ENCODE data around the gene WNT9A. TPM values are rescaled to one million over a fixed set of nuclear protein-coding genes. Genes with fewer than 3 reads are reported as not detected.
A peak's percentile ranks its signal among the peaks of the same experiment; 100 is the strongest.
"Not testable (repeated sequence)": the region's sequence is repeated elsewhere in the genome, so short reads cannot be mapped to it uniquely, and the experiment has no call there.

WNT9A gene
- polyA plus RNA-seq, 3 donors: 1.2 to 1.9 (median 1.7) TPM

DNA sequence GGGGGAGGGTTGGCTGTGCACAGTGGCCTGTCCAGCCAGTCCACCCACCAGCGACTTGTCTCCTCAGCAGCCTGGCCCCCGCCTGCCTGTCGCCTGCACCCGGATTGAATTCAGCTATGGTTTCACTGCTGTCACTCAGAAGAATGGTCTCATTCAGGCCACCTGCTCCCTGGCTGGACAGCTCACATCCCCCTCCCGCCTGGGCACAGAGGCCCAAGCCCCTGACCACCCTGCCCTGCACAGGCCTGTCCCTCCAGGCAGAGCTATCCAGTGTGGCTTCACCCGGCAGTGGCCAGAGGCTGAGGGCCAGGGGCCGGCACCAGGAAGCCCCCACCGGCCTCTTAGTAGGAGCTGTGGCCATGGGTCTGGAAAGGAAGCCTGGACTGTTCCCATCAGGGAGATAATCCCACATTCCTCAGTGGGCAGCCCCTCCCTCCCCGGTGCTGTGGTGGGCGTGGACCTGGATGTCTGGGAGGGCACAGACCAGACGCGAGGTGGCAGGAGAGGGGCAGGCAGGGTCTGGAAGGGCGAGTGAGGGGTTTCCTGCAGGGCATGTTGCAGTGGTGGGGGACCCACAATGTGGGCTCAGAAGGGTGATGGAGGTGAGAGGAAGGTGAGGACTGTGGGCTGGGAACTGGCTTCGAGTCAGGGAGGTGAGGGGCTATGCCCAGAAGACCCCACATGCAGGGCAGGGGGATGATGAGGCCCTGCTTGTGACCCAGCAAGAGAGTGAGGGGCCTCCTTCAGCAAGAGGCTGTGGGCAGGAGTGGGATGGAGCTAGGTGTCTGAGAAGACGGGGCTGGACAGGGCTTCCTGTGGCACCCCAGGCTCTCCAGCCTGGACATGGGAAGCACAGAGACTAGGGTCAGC, 30.4 kb downstream of the WNT9A start:
- DNase-seq (ENCODE audit: extremely low read depth in 1 of 11, low read depth in 9 of 11, low spot score in 4 of 11): no peak

DNA sequence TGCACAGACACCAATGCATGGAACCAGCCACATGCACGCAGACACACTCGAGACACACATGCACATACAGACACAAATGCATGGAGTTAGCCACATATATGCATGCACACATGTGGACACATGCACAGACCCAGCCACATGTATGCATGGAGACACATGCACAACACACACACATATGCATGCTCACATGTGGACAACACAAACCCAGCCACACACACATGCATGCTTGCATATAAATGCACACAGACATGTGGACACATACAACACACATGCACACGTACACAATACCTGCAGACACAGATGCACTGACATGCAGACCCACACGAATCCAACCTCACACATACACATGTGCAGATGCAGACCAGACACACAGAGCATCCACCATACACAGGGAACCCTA, 31.1 kb downstream of the WNT9A start:
- DNase-seq (ENCODE audit: extremely low read depth in 1 of 11, low read depth in 9 of 11, low spot score in 4 of 11): no peak

DNA sequence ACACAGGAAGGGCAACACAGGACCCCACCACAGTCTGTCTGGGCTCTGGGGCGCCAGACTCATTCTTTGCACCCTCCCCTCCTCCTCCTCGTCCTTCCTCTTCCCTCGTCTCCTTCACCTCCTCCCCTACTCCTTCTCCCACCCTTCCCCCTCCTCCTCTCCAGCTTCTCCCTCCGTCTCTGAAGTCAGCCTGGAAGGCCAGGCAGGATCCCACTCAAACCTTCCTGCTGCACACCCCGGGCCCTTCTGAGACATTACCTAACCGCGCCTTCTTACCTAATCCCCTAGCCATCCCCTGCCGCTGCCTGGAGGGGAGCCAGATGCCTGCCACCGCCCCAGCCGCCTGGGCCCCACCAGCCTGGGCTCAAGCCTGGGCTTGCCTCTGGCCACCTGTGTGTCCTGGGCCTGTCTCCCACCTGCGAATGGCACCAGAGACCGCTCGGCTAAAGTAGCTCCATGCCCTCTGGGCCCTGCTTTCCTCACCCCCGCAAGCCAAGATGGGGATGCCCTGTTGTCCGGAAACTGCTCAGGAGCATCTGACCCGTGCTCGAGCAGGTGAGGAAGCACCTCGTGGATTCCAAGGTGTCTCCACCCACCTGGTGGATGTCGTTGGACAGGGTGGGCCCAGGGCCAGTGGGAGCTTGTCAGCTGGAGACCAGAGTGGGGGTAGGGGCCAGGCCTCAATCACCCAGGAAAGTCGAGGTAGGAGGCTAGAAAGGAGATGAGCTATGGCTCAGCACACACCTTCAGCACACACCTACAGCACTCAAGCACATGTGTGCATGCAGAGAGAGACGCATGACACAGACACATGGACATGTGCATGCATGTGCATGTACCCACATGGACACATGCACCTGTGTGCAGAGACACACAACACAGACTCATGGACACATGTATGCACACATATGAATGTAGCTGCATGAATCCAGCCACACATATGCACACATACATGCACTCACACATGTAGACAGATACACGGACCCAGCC, 31.9 kb downstream of the WNT9A start:
- no peak for DNase-seq (ENCODE audit: extremely low read depth in 1 of 11, low read depth in 9 of 11, low spot score in 4 of 11)

DNA sequence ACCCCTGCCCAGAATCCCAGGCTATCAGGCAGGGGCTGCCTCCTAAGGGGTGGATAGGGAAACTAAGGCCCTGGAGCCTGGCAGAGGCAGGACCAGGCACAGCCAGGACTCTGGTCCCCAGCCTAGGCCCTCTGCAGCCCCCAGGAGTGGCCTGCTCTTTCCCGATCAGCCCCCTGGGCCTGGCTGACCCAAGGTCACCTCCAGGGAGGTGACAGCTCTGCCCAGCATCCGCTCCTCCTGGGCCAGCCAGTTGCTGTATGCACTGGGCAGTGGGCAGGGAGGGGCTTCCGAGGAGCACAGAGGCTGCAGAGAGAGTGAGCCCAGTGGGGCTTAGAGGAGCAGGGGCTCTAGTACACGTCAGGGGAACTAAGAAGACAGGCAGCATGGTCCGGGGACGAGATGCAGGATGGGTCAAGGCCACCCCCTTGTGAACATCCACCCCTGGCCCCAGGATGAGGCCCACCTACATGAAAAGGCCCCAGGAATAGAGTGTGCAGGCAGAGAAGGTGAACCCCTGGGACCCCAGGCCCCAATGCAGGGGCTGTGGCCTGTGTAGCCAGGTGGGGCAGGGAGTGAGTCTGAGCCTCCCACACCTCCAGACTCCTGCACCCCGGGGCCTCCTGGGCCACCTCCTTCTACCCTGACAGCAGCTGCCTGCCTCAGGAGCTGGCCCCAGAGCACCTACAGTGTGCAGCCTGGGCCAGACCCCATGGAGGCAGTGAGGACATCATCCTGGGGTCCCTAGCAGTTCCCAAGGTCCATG, 32.8 kb downstream of the WNT9A start:
- DNase-seq (ENCODE audit: extremely low read depth in 1 of 11, low read depth in 9 of 11, low spot score in 4 of 11): no peak

DNA sequence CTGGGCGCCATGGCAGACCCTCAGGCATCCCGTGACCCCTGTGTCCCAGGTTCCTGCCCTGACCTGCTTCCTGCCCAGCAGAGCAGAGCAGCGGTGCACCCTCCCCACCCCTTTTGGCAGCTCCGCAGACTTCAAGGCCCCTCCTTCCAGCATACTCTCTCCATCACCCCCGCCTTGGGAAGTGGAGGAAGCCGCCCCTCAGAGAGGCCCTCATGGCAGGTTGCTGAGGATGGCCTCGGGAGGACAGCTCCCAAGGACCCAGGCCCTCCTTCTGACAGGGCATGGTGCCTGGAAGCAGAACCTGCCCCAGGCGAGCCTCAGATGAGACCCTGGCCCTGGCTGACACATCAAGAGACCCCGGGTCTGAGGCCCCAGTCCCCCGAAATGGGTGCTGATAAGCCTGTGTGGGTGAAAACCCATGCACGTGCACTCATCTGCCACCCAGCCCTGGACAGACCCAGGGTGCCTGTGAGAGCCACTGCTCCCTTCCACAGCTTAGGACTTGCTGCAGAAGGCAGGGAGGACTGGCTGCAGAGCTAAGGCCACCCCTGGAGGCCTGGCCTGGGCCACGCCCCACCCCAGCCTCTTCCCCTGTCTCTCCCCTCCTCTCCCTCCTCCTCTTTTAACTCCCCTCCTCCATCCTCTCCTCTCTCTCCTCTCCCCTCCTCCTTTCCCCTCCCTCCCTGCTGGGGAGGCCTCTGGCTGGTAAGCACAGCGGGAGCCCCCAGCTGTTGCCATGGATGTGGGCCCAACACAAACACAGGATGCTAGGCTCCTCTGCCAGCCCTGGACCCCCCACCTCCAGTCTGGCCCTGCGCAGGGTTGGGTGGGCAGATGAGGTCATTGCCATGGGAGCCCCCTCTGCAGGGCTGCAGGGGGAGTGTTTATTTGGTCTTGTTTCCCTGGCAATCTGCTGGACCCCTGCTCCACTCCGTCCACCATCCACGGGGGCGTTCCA, 33.7 kb downstream of the WNT9A start:
- peak in 2 of 11 donors; percentile 44 to 54 for DNase-seq (ENCODE audit: extremely low read depth in 1 of 11, low read depth in 9 of 11, low spot score in 4 of 11)

DNA sequence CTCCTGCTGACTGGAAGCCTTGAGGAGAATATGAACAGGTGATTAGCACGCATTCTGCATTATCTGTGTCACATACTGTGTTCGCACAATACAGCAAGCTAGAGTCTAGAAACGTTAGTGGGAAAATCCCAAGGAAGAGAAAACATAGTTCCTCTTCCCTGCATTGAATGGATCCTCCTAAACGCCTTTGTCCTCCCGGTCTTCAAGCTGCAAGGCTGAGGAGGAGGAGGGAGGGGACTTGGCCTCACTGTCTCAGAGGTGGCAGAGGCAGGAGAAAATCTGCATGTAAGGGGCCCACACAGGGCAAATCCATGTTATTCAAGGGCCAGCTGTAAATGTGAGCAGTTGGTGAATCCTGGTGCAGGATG, 34.4 kb downstream of the WNT9A start:
- no peak for DNase-seq (ENCODE audit: extremely low read depth in 1 of 11, low read depth in 9 of 11, low spot score in 4 of 11)

DNA sequence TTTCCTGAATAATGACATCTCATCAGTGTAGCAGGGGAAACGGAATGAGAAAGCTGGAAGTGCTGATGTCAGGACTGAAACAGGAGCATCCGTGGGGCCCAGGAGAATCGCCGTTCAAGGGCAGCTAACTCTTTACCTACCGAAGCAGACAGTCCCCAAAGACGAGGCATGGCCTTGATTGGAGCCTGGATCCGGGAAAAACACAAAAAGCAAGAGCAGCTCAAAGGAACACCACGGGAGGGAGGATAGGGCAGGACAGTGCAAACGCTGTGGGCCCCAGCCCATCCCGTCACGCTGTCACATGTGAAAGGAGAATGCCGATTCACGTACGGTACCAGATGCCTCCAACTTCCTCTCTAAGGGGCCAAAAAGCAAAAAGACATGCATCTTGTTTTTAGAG, 34.9 kb downstream of the WNT9A start:
- no peak for DNase-seq (ENCODE audit: extremely low read depth in 1 of 11, low read depth in 9 of 11, low spot score in 4 of 11)

DNA sequence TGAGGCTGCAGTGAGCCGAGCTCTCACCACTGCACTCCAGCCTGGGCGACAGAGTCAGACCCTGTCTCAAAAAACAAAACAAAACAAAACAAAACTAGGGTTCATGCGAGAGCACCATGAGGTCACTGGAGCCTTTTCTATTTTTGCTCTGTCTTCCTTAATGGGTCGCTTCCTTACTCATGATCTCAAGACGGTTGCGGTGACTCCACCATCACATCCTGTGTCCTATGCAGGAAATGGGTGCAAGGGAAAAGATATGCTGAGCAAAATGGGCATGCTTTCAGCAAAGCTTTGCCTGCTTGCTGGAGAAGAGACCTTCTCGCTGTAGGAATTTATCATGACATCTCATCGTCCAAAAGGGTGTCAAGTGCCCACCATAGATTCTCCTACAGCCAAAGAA, 36.4 kb downstream of the WNT9A start:
- no peak for DNase-seq (ENCODE audit: extremely low read depth in 1 of 11, low read depth in 9 of 11, low spot score in 4 of 11)

DNA sequence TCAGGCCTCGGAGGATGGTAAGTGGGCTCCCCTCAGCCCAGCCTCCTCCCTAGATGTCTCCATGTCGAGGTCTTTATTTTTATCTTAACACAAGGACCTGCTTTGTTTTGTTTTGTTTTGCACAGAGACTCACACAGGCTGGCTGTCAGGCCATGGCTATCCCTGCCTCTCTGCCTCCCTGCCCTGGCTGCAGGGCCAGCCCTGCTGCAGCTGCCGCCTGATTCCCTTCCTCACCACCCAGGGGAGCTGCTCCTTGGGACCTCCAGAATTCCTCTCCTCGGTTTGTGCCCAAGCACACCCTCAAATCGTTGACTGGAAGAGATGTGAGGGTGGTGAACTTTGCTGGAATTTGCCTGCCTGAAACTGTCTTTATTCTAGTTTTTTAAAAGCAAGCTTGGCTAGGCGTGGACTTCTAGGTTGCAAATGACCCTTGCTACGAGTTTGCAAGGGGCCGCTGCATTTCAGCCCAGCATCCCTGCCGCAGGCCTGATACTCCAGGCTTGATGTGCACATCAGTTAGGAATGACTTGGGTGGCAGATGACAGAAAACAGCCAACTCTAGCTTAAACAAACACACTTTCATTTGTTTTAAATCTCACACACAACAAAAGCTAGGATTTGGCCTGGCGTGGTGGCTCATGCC, 37.1 kb downstream of the WNT9A start:
- no peak for DNase-seq (ENCODE audit: extremely low read depth in 1 of 11, low read depth in 9 of 11, low spot score in 4 of 11)

DNA sequence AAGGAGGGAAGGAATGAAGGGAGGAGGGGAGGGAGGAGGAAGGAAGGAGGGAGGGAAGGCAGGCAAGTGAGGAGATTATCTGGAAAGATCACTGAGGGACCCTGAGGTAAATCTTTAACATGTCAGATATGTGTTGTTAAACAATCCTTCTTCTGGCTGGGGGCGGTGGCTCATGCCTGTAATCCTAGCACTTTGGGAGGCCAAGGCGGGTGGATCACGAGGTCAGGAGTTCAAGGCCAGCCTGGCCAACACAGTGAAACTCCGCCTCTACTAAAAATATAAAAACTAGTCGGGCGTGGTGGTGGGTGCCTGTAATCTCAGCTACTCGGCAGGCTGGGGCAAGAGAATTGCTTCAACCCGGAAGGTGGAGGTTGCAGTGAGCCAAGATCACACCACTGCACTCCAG, 37.8 kb downstream of the WNT9A start:
- DNase-seq (ENCODE audit: extremely low read depth in 1 of 11, low read depth in 9 of 11, low spot score in 4 of 11): not testable (repeated sequence)

DNA sequence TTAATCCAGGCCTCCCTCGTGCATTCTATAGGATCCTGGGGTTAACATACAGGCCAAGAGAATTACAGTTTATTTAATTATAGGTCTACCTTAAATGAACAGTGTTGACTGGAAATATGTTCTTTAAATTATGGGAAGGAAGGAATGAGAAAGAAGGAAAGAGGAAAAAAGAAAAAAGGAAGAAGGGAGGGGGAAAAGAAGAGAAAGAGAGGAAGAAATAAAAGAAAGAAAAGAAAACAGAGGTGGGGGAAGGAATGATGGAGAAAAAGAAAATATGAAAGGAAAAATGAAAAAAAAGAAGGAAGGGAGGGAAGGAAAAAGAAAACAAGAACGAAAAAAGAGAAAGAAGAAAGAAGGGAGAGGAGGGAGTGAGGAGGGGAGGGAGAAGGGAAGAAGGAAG, 38.5 kb downstream of the WNT9A start:
- no peak for DNase-seq (ENCODE audit: extremely low read depth in 1 of 11, low read depth in 9 of 11, low spot score in 4 of 11)

DNA sequence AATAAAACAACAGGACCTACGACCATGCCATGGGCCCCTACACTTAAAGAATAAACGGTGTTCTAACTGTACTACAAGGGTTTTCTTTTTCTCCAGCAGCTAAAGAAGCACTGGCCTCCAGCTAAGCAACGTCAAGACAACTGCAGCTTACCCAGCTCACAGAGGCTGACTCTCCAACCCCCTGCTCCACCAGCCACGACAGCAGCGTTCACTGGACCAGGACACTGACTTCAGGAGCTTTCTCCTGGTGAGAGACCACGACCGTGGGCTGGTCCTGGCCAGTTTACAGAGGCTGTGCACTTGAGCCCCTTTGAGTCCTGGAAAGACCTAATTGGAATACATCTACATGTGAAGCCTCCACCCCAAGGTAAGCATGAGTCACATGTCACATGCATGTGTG, 39.4 kb downstream of the WNT9A start:
- DNase-seq (ENCODE audit: extremely low read depth in 1 of 11, low read depth in 9 of 11, low spot score in 4 of 11): no peak

DNA sequence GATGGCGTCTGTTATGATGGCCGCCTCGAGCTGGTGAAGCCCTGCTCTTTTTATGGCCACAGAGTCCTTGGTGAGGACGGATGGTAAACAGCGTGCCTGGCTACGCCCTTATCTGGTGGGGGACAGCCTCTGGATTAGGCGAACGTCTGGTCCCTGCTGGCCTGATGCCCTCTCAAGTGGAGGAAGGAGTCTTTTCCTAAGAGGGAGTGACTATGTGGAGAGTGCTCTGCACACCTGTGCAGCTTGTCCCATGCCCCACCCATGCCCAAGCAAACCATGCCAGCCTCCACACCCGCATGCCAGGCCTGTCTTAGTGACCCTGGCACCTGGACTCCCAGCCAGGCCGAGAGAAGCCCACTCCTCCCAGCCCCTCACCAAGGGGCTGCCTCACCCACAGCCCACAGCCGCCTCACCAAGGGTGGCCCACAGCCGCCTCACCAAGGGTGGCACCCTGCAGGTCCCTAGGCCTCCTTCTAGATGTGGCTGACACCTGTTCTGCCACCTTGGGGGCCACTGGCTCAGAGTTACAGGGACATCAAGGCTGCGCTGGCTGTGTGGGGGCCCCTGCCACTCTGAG, 40.2 kb downstream of the WNT9A start:
- no peak for DNase-seq (ENCODE audit: extremely low read depth in 1 of 11, low read depth in 9 of 11, low spot score in 4 of 11)

DNA sequence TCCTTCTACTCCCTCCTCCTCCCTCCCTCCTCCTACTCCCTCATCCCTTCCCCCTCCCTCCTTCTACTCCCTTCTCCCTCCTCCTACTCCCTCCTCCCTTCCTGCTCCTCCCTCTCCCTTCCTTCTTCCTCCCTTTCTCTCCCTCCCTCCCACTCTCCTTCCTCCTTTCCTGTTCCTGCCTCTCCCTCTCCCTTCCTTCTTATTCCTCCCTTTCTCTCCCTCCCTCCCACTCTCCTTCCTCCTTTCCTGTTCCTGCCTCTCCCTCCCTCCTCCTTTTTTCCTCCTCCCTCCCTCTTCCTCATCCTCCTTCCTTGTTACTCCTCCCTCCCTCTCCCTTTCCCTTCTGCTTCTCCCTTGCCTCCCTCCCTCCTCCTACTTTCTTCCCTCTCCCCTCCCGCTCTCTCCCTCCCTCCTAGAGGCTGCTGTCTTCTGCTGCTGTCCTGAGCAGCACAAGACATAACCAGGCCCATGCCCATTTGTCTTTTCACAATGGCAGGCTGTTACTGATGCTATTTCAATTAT, 41.1 kb downstream of the WNT9A start:
- DNase-seq (ENCODE audit: extremely low read depth in 1 of 11, low read depth in 9 of 11, low spot score in 4 of 11): no peak

DNA sequence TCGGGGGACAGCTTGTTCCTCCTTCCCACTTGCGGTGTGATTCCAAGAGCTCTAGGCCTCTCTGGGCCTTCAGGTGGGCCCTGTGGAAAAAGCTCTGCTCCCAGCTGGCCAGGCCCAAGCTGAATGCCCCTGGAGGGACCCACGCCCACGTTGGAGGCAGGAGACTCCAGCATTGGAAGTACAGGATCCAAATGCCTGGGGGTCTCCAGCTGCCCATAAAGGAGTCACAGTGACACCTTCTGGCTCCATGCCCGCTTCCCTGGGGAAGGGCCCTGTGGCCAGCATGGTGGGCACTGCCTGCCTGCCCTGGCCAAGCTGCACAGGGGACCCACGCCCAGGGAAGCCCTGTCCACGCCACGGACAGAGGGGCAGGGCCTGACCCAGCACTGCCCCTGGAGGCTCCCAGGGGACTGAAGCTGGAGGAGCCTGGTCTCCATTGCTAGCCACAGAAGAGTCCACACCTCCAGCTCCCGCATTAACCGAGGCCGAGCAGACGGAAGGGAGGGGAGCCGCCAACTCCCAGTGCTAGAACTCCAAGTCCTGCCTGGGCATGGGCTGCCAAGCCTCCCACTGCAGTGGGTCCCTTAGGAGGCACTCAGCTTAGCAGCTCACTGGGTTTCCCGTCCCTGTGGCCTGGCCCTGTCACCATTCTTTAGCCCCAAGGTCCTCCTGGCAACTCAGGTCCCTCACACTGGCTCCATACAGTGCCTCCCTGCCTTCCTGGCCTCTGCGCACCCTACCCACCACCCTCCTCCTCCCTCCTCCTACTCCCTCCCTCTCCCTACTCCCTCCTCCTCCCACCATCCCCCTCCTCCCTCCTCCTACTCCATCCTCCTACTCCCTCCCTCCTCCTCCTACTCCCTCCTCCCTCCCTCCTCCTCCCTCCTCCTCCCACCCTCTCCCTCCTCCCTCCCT, 41.9 kb downstream of the WNT9A start:
- DNase-seq (ENCODE audit: extremely low read depth in 1 of 11, low read depth in 9 of 11, low spot score in 4 of 11): no peak
